ENCODE measurements around the gene PLEKHG5. TPM values are rescaled to one million over a fixed set of nuclear protein-coding genes. Genes with fewer than 3 reads are reported as not detected.

PLEKHG5 gene
- total and polyA plus RNA-seq, 10 of the 15 experiments (the other 5 are each of a cell fraction or from before 2014, with no cell fraction given), result 0.04 to 1.1 (median 0.18) TPM; not detected in 1

GRCh38 chr1:6508154-6508815, 16.8 kb upstream of the PLEKHG5 start:
- H3K4me2 ChIP-seq (ENCODE audit: control insufficient read depth, insufficient read depth), result no peak overlapping the region
- no peak overlapping the region for H3K27ac ChIP-seq (ENCODE audit: control insufficient read depth, insufficient read depth)
- intact Hi-C loops (cut with micrococcal nuclease; ENCODE audit: unreplicated experiment) (no loop called here), in situ Hi-C loops (cut with MboI) (no loop called here)
- ChIA-PET SMC1A (ENCODE audit: uncharacterized antibody, unreplicated experiment) (no interaction called here), POLR2A (interaction anchor here (0.6 kb wide), 1 partner anchor 96 kb away, joined by 4 read pairs; no protein-coding TSS in a partner anchor), RAD21 (ENCODE audit: unreplicated experiment) (no interaction called here), CTCF (interaction anchor here (0.6 to 1.2 kb wide), 2 partner anchors 139 to 211 kb away, joined by 3 to 4 read pairs; no protein-coding TSS in a partner anchor)
- H4K20me1 ChIP-seq (ENCODE audit: control insufficient read depth, insufficient read depth), result no peaks in the 10 kb centered on the region; the same call in 1 of the 2 replicates
- BruUV-seq (replicated peaks), result no TSS peak
- H3K9me3 ChIP-seq (replicated peaks; ENCODE audit: control insufficient read depth, insufficient read depth, low read length), result no peaks in the 10 kb centered on the region
- H3K27me3 ChIP-seq (replicated peaks in 1 of 2; ENCODE audit: control insufficient read depth in 2 of 2, insufficient read depth in 2 of 2, low read length in 1 of 2), result no peaks in the 10 kb centered on the region; a peak in 1 of 4 replicates
- no peak overlapping the region for H3K9ac ChIP-seq (ENCODE audit: control insufficient read depth, insufficient read depth, low read length)
- WGBS (ENCODE audit: insufficient coverage, insufficient replicate concordance, low lambda C conversion rate, missing lambda C conversion rate), result 38% methylated on average over 18 of the region's 18 CpGs
- no peaks in the 10 kb centered on the region for H3K36me3 ChIP-seq (ENCODE audit: control insufficient read depth in 2 of 2, insufficient read depth in 2 of 2, low read length in 1 of 2)
- FAIRE-seq (no peak), DNase-seq (ENCODE audit: low read depth, low spot score) (no peak), ATAC-seq (no peak)
- H3K79me2 ChIP-seq (ENCODE audit: control insufficient read depth, insufficient read depth, low read length), result no peaks in the 10 kb centered on the region
- no peaks in the 10 kb centered on the region for H3K4me1 ChIP-seq (ENCODE audit: control insufficient read depth, insufficient read depth, low read length)
- no peak overlapping the region for H2AFZ ChIP-seq (ENCODE audit: control insufficient read depth, low read depth, low read length)
- no peak overlapping the region for H3K4me3 ChIP-seq
- no peak for TF ChIP-seq ZBTB11 (CRISPR knock-in tag; IDR thresholded peaks at IDR 0.05)
- TF ChIP-seq IRF3 (IDR thresholded peaks at IDR 0.05), result no peak
- no peak for TF ChIP-seq FOS (IDR thresholded peaks at IDR 0.05; ENCODE audit: borderline replicate concordance, extremely low read depth, insufficient read length)
- TF ChIP-seq ZBTB40 (IDR thresholded peaks at IDR 0.05; ENCODE audit: borderline replicate concordance), result no peak
- no peak for TF ChIP-seq CEBPB (IDR thresholded peaks at IDR 0.05; ENCODE audit: borderline replicate concordance in 1 of 2, low read depth in 2 of 2, low read length in 2 of 2)
- TF ChIP-seq FOXM1 (IDR thresholded peaks at IDR 0.05; ENCODE audit: low read depth, low read length), result no peak
- no peak for TF ChIP-seq MAX (IDR thresholded peaks at IDR 0.05; ENCODE audit: low read depth, low read length)
- TF ChIP-seq EP300 (IDR thresholded peaks at IDR 0.05; ENCODE audit: borderline replicate concordance in 1 of 2, control insufficient read depth in 1 of 2, low read depth in 2 of 2, low read length in 2 of 2), result no peak
- TF ChIP-seq BCL3 (IDR thresholded peaks at IDR 0.05; ENCODE audit: borderline replicate concordance, insufficient read depth, low read depth, low read length, poor library complexity, severe bottlenecking), result no peak
- no peak for TF ChIP-seq TCF3 (IDR thresholded peaks at IDR 0.05; ENCODE audit: borderline replicate concordance, insufficient read depth, low read depth, low read length)
- TF ChIP-seq TBL1XR1 (IDR thresholded peaks at IDR 0.05; ENCODE audit: low read depth, low read length), result no peak

Data from GM12878 (cell line).